Activated CD4-positive, CD25-positive, alpha-beta regulatory T cell (primary cell): ENCODE results near the gene THAP2.

Source experiments
- DNase-seq, 4 experiments: peaks; one replicate each; lab custom pipeline; 2025; lab: John Stamatoyannopoulos, UW

The THAP2 gene

GRCh38 chr12:71703206-71703605, 39.1 kb downstream of the THAP2 start:
- no peak for DNase-seq

- no peak for DNase-seq
Observed at GRCh38 chr12:71704920-71705319, 40.8 kb downstream of the THAP2 start.

- no peak for DNase-seq
Observed at GRCh38 chr12:71708658-71709057, 44.6 kb downstream of the THAP2 start.

GRCh38 chr12:71710276-71711125, 46.4 kb downstream of the THAP2 start:
- DNase-seq = no peak

GRCh38 chr12:71718611-71719010, 54.5 kb downstream of the THAP2 start:
- no peak for DNase-seq

GRCh38 chr12:71719647-71720370, 55.7 kb downstream of the THAP2 start:
- no peak for DNase-seq

- DNase-seq = no peak
Observed at GRCh38 chr12:71721783-71722505, 57.8 kb downstream of the THAP2 start.

- no peak for DNase-seq
Observed at GRCh38 chr12:71725011-71725410, 60.9 kb downstream of the THAP2 start.

- DNase-seq = no peak
Observed at GRCh38 chr12:71726548-71726947, 62.4 kb downstream of the THAP2 start.

GRCh38 chr12:71727958-71728357, 63.9 kb downstream of the THAP2 start:
- DNase-seq = no peak
